Renal cortex interstitium (tissue), 11 donors: Measurements from ENCODE around the gene LHX2. TPM values are rescaled to one million over a fixed set of nuclear protein-coding genes. Genes with fewer than 3 reads are reported as not detected.
A peak's percentile ranks its signal among the peaks of the same experiment; 100 is the strongest.

ENCODE experiments used
- DNase-seq, 11 donors: peaks; one replicate each; pipeline ENCODE4 v3.0.0-alpha.2; 2013; ENCODE audit warnings: low read depth in 9 of 11, low spot score in 4 of 11; ENCODE audit errors: extremely low read depth in 1 of 11
- polyA plus RNA-seq, 3 donors: library from polyadenylated mRNA; unstranded; fragments of 120-200 nt; gene quantifications; one replicate each; pipeline ENCODE4 v1.2.1, GENCODE V29; 2013; ENCODE audit not compliant: insufficient read length in 3 of 3

The LHX2 gene
- polyA plus RNA-seq, 3 donors, result 0.16 to 0.23 TPM; not detected in 1

DNA sequence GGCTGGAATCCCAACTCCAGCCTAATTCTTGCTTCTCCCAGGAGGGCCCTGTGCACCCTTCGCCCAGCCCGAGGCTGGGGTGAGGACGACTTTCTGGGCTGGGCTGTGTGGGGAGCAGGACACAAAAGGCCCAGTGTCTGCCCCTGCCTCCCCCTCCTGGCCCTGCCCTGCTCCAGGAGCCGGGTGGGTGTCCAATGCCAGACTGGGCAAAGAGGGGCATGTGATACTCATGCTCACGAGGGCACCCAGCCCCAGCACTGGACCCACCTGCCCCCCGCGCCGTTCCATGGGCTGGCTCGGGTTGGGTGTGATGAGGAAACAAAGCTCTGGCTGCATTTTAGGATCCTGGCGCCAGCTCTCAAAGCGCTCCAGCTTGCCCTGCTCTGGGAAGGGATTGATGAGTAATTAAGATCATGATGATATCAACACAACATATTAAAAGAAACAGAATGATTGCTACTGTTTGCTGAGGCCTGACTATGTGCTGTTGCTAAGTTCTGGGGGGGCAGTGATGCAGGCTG lies 30.7 kb downstream of the LHX2 start:
- DNase-seq, result no peak

DNA sequence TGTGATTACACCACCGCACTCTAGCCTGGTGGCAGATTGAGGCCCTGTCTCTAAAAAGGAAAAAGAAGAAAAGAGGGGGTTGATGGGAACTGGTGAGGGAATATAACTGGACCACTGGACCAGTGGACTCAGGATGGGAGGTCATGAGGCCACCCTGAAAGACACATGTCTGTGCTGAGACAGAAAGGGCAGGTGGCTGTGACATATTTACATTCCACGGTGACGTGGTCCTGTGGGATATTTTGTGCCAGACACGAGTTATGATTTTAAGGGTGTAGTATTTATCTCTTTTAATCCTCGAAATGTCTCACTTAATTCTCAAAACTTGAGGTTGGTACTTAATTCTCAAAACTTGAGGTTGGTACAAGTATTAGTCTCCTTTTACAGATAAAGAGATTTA lies 32.9 kb downstream of the LHX2 start:
- DNase-seq, result no peak

GRCh38 chr9:124045076-124045829 lies 33.7 kb downstream of the LHX2 start:
- peak in 2 of 11 donors; percentile 21 to 38 for DNase-seq

DNA sequence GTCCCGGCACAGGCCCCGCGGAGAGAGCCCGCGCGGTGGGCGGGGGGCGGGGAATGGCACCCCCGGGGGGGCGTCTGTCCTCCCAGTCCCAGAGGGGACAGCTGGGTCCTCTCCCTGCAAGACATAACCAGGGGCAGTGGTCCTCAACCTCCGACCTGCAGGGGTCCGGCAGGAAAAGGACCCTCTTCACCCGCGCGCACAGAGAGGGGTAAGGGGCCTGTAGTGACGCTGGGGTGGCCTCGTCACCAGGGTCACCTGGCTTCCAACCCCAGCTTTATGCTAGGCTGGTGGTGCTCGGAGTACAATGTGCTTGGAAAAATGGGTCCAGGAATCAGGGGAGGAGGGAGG lies 34.2 kb downstream of the LHX2 start:
- DNase-seq, result no peak

- DNase-seq, result no peak
Measured at GRCh38 chr9:124046189-124046588, 34.6 kb downstream of the LHX2 start.

DNA sequence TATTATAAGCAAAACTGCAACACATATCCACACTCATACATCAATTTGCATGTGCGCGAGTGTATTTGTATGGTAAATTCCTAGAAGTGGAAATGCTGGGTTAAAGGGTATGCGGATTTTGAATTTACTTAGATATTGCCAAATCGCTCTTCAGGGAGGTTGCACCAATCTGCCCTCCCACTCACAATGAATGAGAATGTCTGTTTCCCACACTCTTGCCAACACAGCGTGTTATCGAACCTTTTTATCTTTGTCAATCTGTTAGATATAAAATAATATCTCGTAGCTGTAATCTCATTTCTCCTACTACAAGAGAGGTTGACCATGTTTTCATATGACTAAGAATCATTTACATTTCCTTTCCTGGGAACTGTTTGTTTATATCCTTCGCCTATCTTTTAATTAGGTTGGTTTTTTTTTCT lies 35.7 kb downstream of the LHX2 start:
- DNase-seq, result no peak

DNA sequence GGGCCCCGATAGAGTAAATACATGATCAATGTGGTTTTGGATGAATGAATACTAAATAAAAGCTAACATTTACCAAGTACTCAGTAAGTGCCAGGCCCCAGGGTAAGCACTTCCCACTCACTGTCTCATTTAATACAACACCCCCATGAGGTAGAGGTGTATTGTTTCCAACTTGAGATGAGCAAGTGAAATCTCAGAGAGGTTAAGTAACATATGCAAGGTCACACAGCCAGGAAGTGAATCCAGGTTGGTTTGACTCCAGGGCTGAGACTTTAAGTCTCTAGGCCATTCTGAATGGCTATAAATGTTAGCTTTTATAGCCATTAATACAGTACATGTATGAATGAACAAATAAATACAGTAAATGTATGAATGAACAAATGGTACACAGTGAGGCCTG lies 39.4 kb downstream of the LHX2 start:
- DNase-seq, result no peak

- no peak for DNase-seq
Measured at GRCh38 chr9:124052401-124052800, 40.8 kb downstream of the LHX2 start.

DNA sequence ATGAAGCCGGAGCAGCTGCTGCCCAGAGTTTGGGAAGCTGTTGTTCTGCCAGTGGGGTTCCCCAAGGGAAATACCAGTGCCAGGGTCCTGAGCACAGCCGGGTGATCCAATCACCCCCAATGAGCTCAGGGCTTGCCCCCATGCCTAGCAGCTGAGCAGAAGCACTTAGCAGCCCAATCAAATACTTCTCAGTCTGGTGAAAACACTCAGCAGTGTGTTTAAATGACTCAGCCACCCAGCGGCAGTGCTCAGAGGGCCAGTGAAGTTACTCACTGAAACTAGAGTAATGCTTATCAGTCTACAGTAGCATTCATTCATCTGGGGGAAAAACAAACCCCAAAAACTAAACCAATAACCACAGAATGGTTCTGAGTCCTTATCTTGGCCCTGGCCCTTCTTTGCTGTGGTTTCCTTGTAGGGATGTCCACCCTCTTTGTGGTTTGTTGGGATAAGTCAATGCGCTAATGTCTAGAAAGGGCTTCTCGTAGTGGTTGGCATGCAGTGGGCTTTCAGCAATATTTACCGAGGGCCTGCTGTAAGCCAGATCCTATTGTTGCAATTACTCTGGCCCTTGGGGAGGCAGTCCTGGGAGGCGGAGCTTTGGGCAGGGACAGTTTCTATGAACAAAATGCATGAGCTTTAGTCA lies 43.1 kb downstream of the LHX2 start:
- no peak for DNase-seq

- DNase-seq, result no peak
Measured at GRCh38 chr9:124060844-124061605, 49.5 kb downstream of the LHX2 start.

DNA sequence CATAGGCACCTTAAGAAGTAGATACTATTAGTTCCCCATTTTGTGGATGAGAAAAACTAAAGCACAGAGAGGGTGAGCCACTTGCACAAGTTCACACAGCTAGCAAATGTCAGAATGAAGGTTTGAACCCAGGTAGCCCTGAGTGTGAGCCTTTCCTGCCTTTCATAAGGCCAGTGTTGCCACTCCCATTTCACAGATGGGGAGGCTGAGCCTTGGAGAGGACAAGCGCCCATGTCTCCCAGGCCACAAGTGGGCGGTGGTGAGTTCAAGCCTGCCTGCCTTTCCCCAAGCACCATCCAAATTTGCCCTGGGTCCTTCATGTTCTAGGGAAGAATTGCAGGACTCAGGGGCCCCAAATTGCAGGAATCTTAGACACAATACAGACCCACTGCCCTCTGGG lies 50.6 kb downstream of the LHX2 start:
- no peak for DNase-seq

- DNase-seq, result no peak
Measured at GRCh38 chr9:124066783-124067577, 55.4 kb downstream of the LHX2 start.

DNA sequence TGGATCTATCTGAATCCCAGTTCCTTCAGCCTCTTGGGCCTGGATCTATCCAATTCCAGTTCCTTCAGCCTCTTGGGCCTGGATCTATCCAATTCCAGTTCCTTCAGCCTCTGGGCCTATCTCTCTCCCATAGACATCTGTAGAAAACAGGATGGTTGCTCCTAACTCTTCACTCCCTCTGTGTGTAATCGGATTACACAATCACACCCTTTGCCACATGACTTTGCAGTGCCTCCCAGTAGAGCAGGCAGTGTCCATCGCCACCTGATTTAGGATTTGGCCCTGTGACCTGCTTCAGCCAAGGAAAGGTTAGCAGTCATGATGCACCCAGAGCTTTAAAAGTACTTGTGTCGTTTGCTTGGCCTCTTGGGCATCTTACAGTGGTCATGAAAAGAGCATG lies 56.7 kb downstream of the LHX2 start:
- no peak for DNase-seq

- no peak for DNase-seq
Measured at GRCh38 chr9:124074746-124075145, 63.2 kb downstream of the LHX2 start.

GRCh38 chr9:124075761-124076160 lies 64.2 kb downstream of the LHX2 start:
- DNase-seq, result no peak

- DNase-seq, result no peak
Measured at GRCh38 chr9:124077915-124078572, 66.5 kb downstream of the LHX2 start.

DNA sequence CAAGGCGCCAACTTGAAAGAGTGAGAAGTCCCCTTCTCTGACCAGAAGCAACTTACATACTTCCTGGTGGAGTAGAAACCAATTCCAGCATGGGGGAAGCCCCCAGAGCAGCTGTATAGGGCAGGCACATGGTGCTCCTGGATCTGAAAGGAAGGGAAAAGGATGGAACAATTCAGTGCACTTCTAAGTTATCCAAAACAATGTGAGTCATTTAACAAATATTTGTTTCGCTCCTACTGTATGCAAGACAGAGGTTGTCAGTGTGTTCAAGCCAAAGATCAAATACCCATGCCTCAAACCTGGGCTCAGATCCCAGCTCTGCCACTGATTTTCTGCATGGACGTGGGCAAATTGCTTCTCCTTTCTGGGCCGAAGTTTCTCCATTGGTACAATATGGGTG lies 67.1 kb downstream of the LHX2 start:
- no peak for DNase-seq

DNA sequence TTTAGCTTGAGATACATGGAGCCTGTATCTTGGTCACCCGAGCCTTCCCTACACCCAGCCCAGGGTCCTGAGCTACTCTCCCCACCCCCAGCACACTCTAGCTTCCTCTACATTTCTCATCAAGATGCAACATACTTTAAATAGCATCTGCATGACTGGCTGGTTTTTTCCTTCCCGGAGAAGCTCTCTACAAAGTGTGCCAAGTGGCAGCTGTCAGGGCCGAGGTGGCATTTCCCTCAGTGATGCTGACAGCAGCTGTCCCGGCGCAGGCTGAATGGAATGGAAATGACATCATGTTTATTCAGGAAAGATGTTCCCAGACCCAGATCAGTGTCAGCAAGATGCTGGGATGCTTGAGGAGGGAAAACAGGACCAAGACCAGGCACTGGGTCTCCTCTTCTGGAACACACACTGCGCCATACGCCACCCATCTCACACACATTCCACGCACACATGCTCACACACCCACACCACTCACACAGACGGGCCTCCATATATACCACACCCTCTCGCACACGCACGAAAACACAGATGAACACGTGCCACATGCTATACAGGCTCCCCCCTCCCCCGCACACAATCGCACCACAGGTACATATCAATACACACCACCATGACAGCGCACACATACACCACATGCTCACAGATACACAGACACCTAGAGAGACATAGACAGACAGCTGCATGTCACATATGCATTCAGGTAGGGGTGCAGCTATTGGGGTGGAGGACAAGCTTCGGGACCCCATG lies 67.8 kb downstream of the LHX2 start:
- no peak for DNase-seq
